WTC11 (cell line): Measurements from ENCODE around the gene GPR84. TPM values are rescaled to one million over a fixed set of nuclear protein-coding genes. Genes with fewer than 3 reads are reported as not detected.

Experiments used
- ATAC-seq: fragments of 200-7000 bp; cut with Tn5 transposase; 2 replicates; pipeline ENCODE4 v1.10.0; 2021; ENCODE audit warnings: mild to moderate bottlenecking, moderate library complexity
- CTCF ChIA-PET: fragments of 300-600 bp; sonication (Branson Sonifier 250); formaldehyde crosslinking; loops from one replicate; lab custom pipeline; 2021; ENCODE audit warnings: antibody characterized with exemption; lab: Charles Lee
- POLR2A ChIA-PET: fragments of 350-600 bp; sonication (Branson Sonifier 250); formaldehyde crosslinking; loops from one replicate; lab custom pipeline; 2021; ENCODE audit warnings: antibody characterized with exemption; lab: Charles Lee
- DNase-seq: peaks from one replicate; pipeline ENCODE4 v3.0.0; 2021; ENCODE audit warnings: low spot score
- H3K27ac Mint-ChIP-seq: 2 replicates; pipeline ENCODE4 v1.8.0; 2021; ENCODE audit warnings: mixed read lengths
- H3K27me3 Mint-ChIP-seq: 2 replicates; pipeline ENCODE4 v1.8.0; 2021; ENCODE audit warnings: low read depth, mild to moderate bottlenecking, moderate library complexity, mixed read lengths
- H3K36me3 Mint-ChIP-seq: 2 replicates; pipeline ENCODE4 v1.8.0; 2021; ENCODE audit warnings: mixed read lengths
- H3K4me1 Mint-ChIP-seq: 2 replicates; pipeline ENCODE4 v1.8.0; 2022; ENCODE audit warnings: mixed read lengths
- H3K4me3 Mint-ChIP-seq: 2 replicates; pipeline ENCODE4 v1.8.0; 2021; ENCODE audit warnings: mild to moderate bottlenecking, moderate library complexity, mixed read lengths
- H3K9me3 Mint-ChIP-seq: 2 replicates; pipeline ENCODE4 v1.8.0; 2021; ENCODE audit warnings: mixed read lengths
- ARID4B ChIP-seq: sonication (generic); formaldehyde crosslinking; IDR thresholded peaks from 2 replicates; pipeline ENCODE4 v1.8.0; 2023; ENCODE audit warnings: missing genetic modification reagents, mild to moderate bottlenecking, borderline replicate concordance
- E2F1 ChIP-seq: sonication (generic); formaldehyde crosslinking; IDR thresholded peaks from 2 replicates; pipeline ENCODE4 v1.8.0; 2022; ENCODE audit warnings: mild to moderate bottlenecking, missing genetic modification reagents
- ERG ChIP-seq: fragments of 250-450 bp; sonication (Bioruptor Pico); IDR thresholded peaks from 2 replicates; pipeline ENCODE4 v1.8.0; 2021; ENCODE audit warnings: mild to moderate bottlenecking
- ESRRA ChIP-seq: sonication (generic); formaldehyde crosslinking; IDR thresholded peaks from 2 replicates; pipeline ENCODE4 v1.8.1; 2022; ENCODE audit warnings: mild to moderate bottlenecking, missing genetic modification reagents, borderline replicate concordance
- ETV6 ChIP-seq: sonication (generic); formaldehyde crosslinking; IDR thresholded peaks from 2 replicates; pipeline ENCODE4 v1.8.1; 2022; ENCODE audit warnings: mild to moderate bottlenecking, missing genetic modification reagents
- GABPB1 ChIP-seq: sonication (generic); formaldehyde crosslinking; IDR thresholded peaks from 2 replicates; pipeline ENCODE4 v1.8.1; 2023; ENCODE audit warnings: mild to moderate bottlenecking, missing genetic modification reagents
- IRF1 ChIP-seq: sonication (generic); formaldehyde crosslinking; IDR thresholded peaks from 2 replicates; pipeline ENCODE4 v1.8.0; 2023; ENCODE audit warnings: missing genetic modification reagents
- JUN ChIP-seq: sonication (generic); formaldehyde crosslinking; IDR thresholded peaks from 2 replicates; pipeline ENCODE4 v1.8.0; 2023; ENCODE audit warnings: mild to moderate bottlenecking, missing genetic modification reagents
- MLX ChIP-seq: sonication (generic); formaldehyde crosslinking; IDR thresholded peaks from 2 replicates; pipeline ENCODE4 v1.8.1; 2023; ENCODE audit warnings: mild to moderate bottlenecking, missing genetic modification reagents, moderate library complexity
- NFE2L1 ChIP-seq: sonication (generic); formaldehyde crosslinking; IDR thresholded peaks from 2 replicates; pipeline ENCODE4 v1.8.1; 2023; ENCODE audit warnings: missing genetic modification reagents
- NR1H2 ChIP-seq: sonication (generic); formaldehyde crosslinking; IDR thresholded peaks from 2 replicates; pipeline ENCODE4 v1.9.0; 2021; ENCODE audit warnings: mild to moderate bottlenecking, moderate library complexity, missing genetic modification reagents
- SOX15 ChIP-seq: fragments of 250-450 bp; sonication (Bioruptor Pico); IDR thresholded peaks from 2 replicates; pipeline ENCODE4 v1.9.0; 2021; ENCODE audit warnings: mild to moderate bottlenecking
- TEAD4 ChIP-seq: sonication (generic); formaldehyde crosslinking; IDR thresholded peaks from 2 replicates; pipeline ENCODE4 v1.8.0; 2022; ENCODE audit warnings: mild to moderate bottlenecking, missing genetic modification reagents
- ZMAT4 ChIP-seq: fragments of 250-450 bp; sonication (Bioruptor Pico); IDR thresholded peaks from 2 replicates; pipeline ENCODE4 v1.9.0; 2021; ENCODE audit warnings: mild to moderate bottlenecking
- ZNF232 ChIP-seq: sonication (generic); formaldehyde crosslinking; IDR thresholded peaks from 2 replicates; pipeline ENCODE4 v1.8.0; 2022; ENCODE audit warnings: mild to moderate bottlenecking, missing genetic modification reagents
- ZNF671 ChIP-seq: fragments of 250-450 bp; sonication (Bioruptor Pico); IDR thresholded peaks from 2 replicates; pipeline ENCODE4 v1.8.0; 2021; ENCODE audit warnings: mild to moderate bottlenecking
- total RNA-seq: library from RNA; stranded (reverse); gene quantifications from 3 replicates; pipeline ENCODE4 v1.2.3, GENCODE V29; 2021

GPR84 gene
- total RNA-seq, 1 experiment from 2014 or later, result 0.13 TPM

- TF ChIP-seq E2F1 (CRISPR knock-in tag) (no peak), ARID4B (CRISPR knock-in tag) (no peak)
- TF ChIP-seq, all 79 proteins: peak for 0
These were observed 10.4 kb upstream of the GPR84 start (continued) for GRCh38 chr12:54374562-54375258.

GRCh38 chr12:54373649-54374561, 9.6 kb upstream of the GPR84 start:
- Mint-ChIP-seq H3K36me3 (peaks cover 22% of the 10 kb centered on the region), H3K4me1 (peaks cover 21% of the 10 kb centered on the region), H3K9me3 (no peaks in the 10 kb centered on the region), H3K27ac (no peak overlapping the region), H3K27me3 (peaks cover 22% of the 10 kb centered on the region), H3K4me3 (no peak overlapping the region)
- ChIA-PET POLR2A (no interaction called here), CTCF (no interaction called here)
- no peak for DNase-seq
- TF ChIP-seq NFE2L1 (no peak), NR1H2 (CRISPR knock-in tag) (no peak), ESRRA (CRISPR knock-in tag) (no peak), ZNF232 (CRISPR knock-in tag) (no peak), ARID4B (CRISPR knock-in tag) (no peak), MLX (CRISPR knock-in tag) (no peak), SOX15 (CRISPR knock-in tag) (no peak), ZNF671 (CRISPR knock-in tag) (no peak), JUN (no peak), TEAD4 (CRISPR knock-in tag) (no peak), ERG (CRISPR knock-in tag) (no peak), ZMAT4 (no peak), GABPB1 (no peak), IRF1 (CRISPR knock-in tag) (no peak), ETV6 (CRISPR knock-in tag) (no peak)
- ATAC-seq, result no peak
